ENCODE data around the gene COL27A1.

DNA sequence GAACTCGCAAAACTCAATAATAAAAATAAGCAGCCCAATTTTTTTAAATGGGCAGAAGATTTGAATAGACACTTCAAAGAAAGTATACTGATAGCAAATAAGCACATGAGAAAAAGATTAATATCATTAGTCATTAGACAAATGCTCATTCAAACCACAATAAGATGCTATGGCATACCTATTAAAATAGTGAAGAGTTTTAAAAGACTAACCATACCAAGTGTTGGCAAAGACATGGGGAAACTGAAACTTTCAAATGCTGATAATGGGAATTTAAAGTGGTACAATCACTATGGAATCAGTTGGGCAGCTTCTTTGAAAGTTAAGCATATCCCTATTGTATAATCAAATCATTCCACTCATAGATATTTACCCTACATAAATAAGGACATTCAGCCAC, 141.0 kb downstream of the COL27A1 start:
- no peak for TF ChIP-seq POLR2AphosphoS5 (IDR thresholded peaks at IDR 0.05)
- TF ChIP-seq, protein P1, sequence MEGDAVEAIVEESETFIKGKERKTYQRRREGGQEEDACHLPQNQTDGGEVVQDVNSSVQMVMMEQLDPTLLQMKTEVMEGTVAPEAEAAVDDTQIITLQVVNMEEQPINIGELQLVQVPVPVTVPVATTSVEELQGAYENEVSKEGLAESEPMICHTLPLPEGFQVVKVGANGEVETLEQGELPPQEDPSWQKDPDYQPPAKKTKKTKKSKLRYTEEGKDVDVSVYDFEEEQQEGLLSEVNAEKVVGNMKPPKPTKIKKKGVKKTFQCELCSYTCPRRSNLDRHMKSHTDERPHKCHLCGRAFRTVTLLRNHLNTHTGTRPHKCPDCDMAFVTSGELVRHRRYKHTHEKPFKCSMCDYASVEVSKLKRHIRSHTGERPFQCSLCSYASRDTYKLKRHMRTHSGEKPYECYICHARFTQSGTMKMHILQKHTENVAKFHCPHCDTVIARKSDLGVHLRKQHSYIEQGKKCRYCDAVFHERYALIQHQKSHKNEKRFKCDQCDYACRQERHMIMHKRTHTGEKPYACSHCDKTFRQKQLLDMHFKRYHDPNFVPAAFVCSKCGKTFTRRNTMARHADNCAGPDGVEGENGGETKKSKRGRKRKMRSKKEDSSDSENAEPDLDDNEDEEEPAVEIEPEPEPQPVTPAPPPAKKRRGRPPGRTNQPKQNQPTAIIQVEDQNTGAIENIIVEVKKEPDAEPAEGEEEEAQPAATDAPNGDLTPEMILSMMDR (IDR thresholded peaks at IDR 0.05): no peak
